SK-N-SH (cell line): ENCODE data around the gene IGF1R. TPM values are rescaled to one million over a fixed set of nuclear protein-coding genes. Genes with fewer than 3 reads are reported as not detected.

Experiments
- CTCF ChIA-PET: fragments of 300-600, 350-600 bp; formaldehyde crosslinking; extraction: SDS; loops from one replicate; lab custom pipeline; 2021; lab: Yijun Ruan, JAX
- POLR2A ChIA-PET: fragments of 350-600 bp; sonication (Branson Sonifier 250); formaldehyde crosslinking; extraction: SDS; loops from one replicate; lab custom pipeline; 2020; ENCODE audit warnings: antibody characterized with exemption, inconsistent platforms; lab: Yijun Ruan, JAX
- DNase-seq: peaks from one replicate; pipeline ENCODE4 v3.0.0; 2012
- H2AFZ ChIP-seq: fragments of 200-600 bp; sonication (generic); 2 replicates; pipeline ENCODE4 v1.8.1; 2016; ENCODE audit warnings: antibody characterized with exemption, mild to moderate bottlenecking, low read depth
- H3F3A ChIP-seq: fragments of 200-600 bp; sonication (generic); replicated peaks from 2 replicates; pipeline ENCODE3; 2016; ENCODE audit warnings: antibody characterized with exemption, mild to moderate bottlenecking; ENCODE audit not compliant: insufficient read depth
- H3K27ac ChIP-seq, 2 experiments: fragments of 200-500 bp in 1 of 2; fragments of 200-600 bp in 1 of 2; sonication (Bioruptor generic) in 1 of 2; sonication (generic), shearing (Covaris generic) in 1 of 2; 2 replicates each; pipeline versions ENCODE4 v1.5.1 to v1.6.1; 2014 to 2016; ENCODE audit warnings: low read depth in 2 of 2, inconsistent platforms in 1 of 2, low read length in 1 of 2, mild to moderate bottlenecking in 1 of 2, mixed read lengths in 1 of 2
- H3K27me3 ChIP-seq: fragments of 200-600 bp; sonication (generic), shearing (Covaris generic); 2 replicates; pipeline ENCODE4 v1.6.1; 2016; ENCODE audit warnings: mixed run types; ENCODE audit not compliant: insufficient read depth
- H3K36me3 ChIP-seq, 2 experiments: fragments of 200-500 bp in 1 of 2; fragments of 200-600 bp in 1 of 2; sonication (Bioruptor generic) in 1 of 2; sonication (generic) in 1 of 2; replicated peaks in 1 of 2; 2 replicates each; pipeline versions ENCODE3 to v1.5.1; 2014 to 2016; ENCODE audit warnings: low read length in 1 of 2, mild to moderate bottlenecking in 1 of 2; ENCODE audit not compliant: insufficient read depth in 2 of 2, control insufficient read depth in 1 of 2
- H3K4me1 ChIP-seq, 2 experiments: fragments of 200-500 bp in 1 of 2; fragments of 200-600 bp in 1 of 2; sonication (Bioruptor generic) in 1 of 2; sonication (generic), shearing (Covaris generic) in 1 of 2; 2 replicates each; pipeline versions ENCODE4 v1.5.1 to v1.6.1; 2014 to 2016; ENCODE audit warnings: low read depth in 1 of 2, low read length in 1 of 2, mixed run types in 1 of 2; ENCODE audit not compliant: insufficient read depth in 2 of 2, control insufficient read depth in 1 of 2
- H3K4me2 ChIP-seq: fragments of 200-600 bp; sonication (generic), shearing (Covaris generic); 2 replicates; pipeline ENCODE4 v1.6.1; 2017; ENCODE audit warnings: mixed run types
- H3K4me3 ChIP-seq, 2 experiments: fragments of 200-500 bp in 1 of 2; fragments of 200-600 bp in 1 of 2; sonication (Bioruptor generic) in 1 of 2; sonication (generic), shearing (Covaris generic) in 1 of 2; 2 replicates each; pipeline versions ENCODE4 v1.5.1 to v1.8.1; 2014 to 2016; ENCODE audit warnings: low read depth in 2 of 2, inconsistent platforms in 1 of 2, low read length in 1 of 2, mild to moderate bottlenecking in 1 of 2, mixed read lengths in 1 of 2, moderate library complexity in 1 of 2
- H3K79me2 ChIP-seq: fragments of 200-600 bp; sonication (generic); 2 replicates; pipeline ENCODE4 v1.8.1; 2017; ENCODE audit warnings: mild to moderate bottlenecking; ENCODE audit not compliant: insufficient read depth
- H3K9ac ChIP-seq: fragments of 200-600 bp; sonication (generic); 2 replicates; pipeline ENCODE4 v1.6.1; 2017; ENCODE audit warnings: mixed run types
- H3K9me2 ChIP-seq: fragments of 200-600 bp; sonication (generic); 2 replicates; pipeline ENCODE4 v1.6.1; 2017; ENCODE audit warnings: mixed run types
- H3K9me3 ChIP-seq: fragments of 200-600 bp; sonication (generic); 2 replicates; pipeline ENCODE4 v1.6.1; 2017; ENCODE audit warnings: mixed run types, mild to moderate bottlenecking, moderate library complexity
- H4K20me1 ChIP-seq: fragments of 200-600 bp; sonication (generic); 2 replicates; pipeline ENCODE4 v1.6.1; 2017; ENCODE audit warnings: mild to moderate bottlenecking, mixed run types; ENCODE audit not compliant: insufficient read depth
- CHD2 ChIP-seq: fragments of 150-350 bp; IDR thresholded peaks from 2 replicates; pipeline ENCODE4 v1.6.1; 2018; ENCODE audit warnings: low read length; ENCODE audit not compliant: partially characterized antibody
- CTCF ChIP-seq: fragments of 200-600 bp; sonication (generic); IDR thresholded peaks from 2 replicates; pipeline ENCODE4 v1.6.1; 2017; ENCODE audit warnings: antibody characterized with exemption, mild to moderate bottlenecking, moderate library complexity
- ELF1 ChIP-seq: IDR thresholded peaks from 2 replicates; pipeline ENCODE4 v1.4.0; 2012
- EP300 ChIP-seq, 2 experiments: IDR thresholded peaks; 2 replicates each; pipeline versions ENCODE4 v1.4.0 to v1.6.1; 2012; ENCODE audit warnings: borderline replicate concordance in 1 of 2, low read depth in 1 of 2, low read length in 1 of 2
- FOSL2 ChIP-seq: IDR thresholded peaks from 2 replicates; pipeline ENCODE4 v1.4.0; 2012; ENCODE audit warnings: low read depth, mild to moderate bottlenecking, moderate library complexity, borderline replicate concordance
- FOXM1 ChIP-seq: IDR thresholded peaks from 2 replicates; pipeline ENCODE4 v1.4.0; 2012; ENCODE audit warnings: low read depth, mild to moderate bottlenecking
- JUND ChIP-seq: IDR thresholded peaks from 2 replicates; pipeline ENCODE4 v1.4.0; 2012
- MXI1 ChIP-seq: IDR thresholded peaks from 2 replicates; pipeline ENCODE4 v1.6.1; 2012; ENCODE audit warnings: mild to moderate bottlenecking, low read depth, low read length, improper control_type of control experiment
- NFIC ChIP-seq: IDR thresholded peaks from 2 replicates; pipeline ENCODE4 v1.4.0; 2012; ENCODE audit warnings: borderline replicate concordance
- NRF1 ChIP-seq: IDR thresholded peaks from 2 replicates; pipeline ENCODE4 v1.6.1; 2012; ENCODE audit warnings: low read depth, mild to moderate bottlenecking, low read length
- POLR2AphosphoS5 ChIP-seq: IDR thresholded peaks from 2 replicates; pipeline ENCODE4 v1.6.1; 2012; ENCODE audit warnings: low read depth, low read length
- RAD21 ChIP-seq: IDR thresholded peaks from 2 replicates; pipeline ENCODE4 v1.6.1; 2012; ENCODE audit warnings: mild to moderate bottlenecking, low read length
- RCOR1 ChIP-seq: fragments of 150-350 bp; IDR thresholded peaks from 2 replicates; pipeline ENCODE4 v1.6.1; 2017; ENCODE audit warnings: antibody characterized with exemption, low read length
- RFX5 ChIP-seq: IDR thresholded peaks from 2 replicates; pipeline ENCODE4 v1.6.1; 2012; ENCODE audit warnings: mild to moderate bottlenecking, improper control_type of control experiment, low read length
- RXRA ChIP-seq: IDR thresholded peaks from 2 replicates; pipeline ENCODE4 v1.4.0; 2012; ENCODE audit warnings: low read depth, mild to moderate bottlenecking, borderline replicate concordance
- SIN3A ChIP-seq: IDR thresholded peaks from 2 replicates; pipeline ENCODE4 v1.6.1; 2012; ENCODE audit warnings: low read depth, mild to moderate bottlenecking, low read length, moderate library complexity, borderline replicate concordance
- SMC3 ChIP-seq: IDR thresholded peaks from 2 replicates; pipeline ENCODE4 v1.6.1; 2012; ENCODE audit warnings: low read depth, low read length, improper control_type of control experiment
- YY1 ChIP-seq: IDR thresholded peaks from 2 replicates; pipeline ENCODE4 v1.4.0; 2012; ENCODE audit warnings: low read depth, mild to moderate bottlenecking
- ZBTB33 ChIP-seq: IDR thresholded peaks from 2 replicates; pipeline ENCODE4 v1.4.0; 2012; ENCODE audit warnings: low read depth, borderline replicate concordance
- WGBS: methylation state at CpG from one replicate; pipeline ENCODE4 v1.1.6; 2017; ENCODE audit warnings: low lambda C conversion rate; 5-methylcytosine and 5-hydroxymethylcytosine counted together
- polyA plus RNA-seq, 3 experiments: library from polyadenylated mRNA; depleted of rRNA; stranded (reverse); fragments of >200 nt; gene quantifications; 2 replicates each; pipeline ENCODE4 v1.2.3, GENCODE V29; 2012
- TF ChIP-seq, protein P1 (sequence below): IDR thresholded peaks from 2 replicates; pipeline ENCODE4; 2012
- TF ChIP-seq, protein P2 (sequence below): fragments of 150-350 bp; IDR thresholded peaks from 2 replicates; pipeline ENCODE4 v1.6.1; 2017; ENCODE audit warnings: antibody characterized with exemption, low read length, low read depth, borderline replicate concordance
- TF ChIP-seq, protein P3 (sequence below): IDR thresholded peaks from 2 replicates; pipeline ENCODE4 v1.6.1; 2012; ENCODE audit warnings: mild to moderate bottlenecking, low read depth, low read length, moderate library complexity

IGF1R gene
- polyA plus RNA-seq, 1 of the 3 experiments (the other 2 are of a cell fraction) = 9.5 TPM

DNA sequence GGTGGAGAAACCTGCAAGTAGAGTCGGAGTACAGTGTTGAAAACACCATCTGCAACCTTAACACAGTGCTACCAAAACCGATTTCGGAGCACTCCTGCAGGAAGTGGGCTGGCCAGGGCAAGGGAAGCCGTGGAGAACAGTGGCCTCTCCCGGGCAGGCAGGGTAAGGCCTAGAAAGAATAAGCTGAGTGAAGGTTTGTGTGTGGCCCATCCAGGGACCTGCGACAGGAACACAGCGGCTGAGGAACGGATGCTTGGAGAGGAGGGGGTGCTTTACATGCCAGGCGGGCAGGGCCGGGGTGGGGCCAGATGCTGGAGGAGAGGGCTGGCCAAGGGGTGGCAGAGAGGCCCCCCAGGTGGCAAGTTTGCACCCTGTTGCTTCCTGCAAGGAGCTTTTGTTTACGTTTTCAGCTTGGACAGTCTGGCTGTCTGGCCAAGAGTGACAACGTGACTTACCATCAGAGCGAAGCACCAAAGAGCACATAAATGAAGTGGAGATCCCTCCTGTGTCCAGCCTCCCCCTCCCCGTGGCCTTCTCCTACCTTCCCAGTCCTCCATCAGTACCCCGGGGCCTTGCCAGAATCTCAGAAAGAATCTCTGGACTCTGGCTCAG is 202.7 kb downstream of the IGF1R start:
- H3K4me2 ChIP-seq = peak overlapping the region; percentile 90
- no peaks in the 10 kb centered on the region for H3K9me2 ChIP-seq
- no peak overlapping the region for H2AFZ ChIP-seq
- H3K36me3 ChIP-seq = no peaks in the 10 kb centered on the region
- 42% methylated on average over 14 of the region's 15 CpGs for WGBS
- peak; percentile 69 for DNase-seq
- CTCF ChIA-PET = interaction anchor here (0.5 to 1.4 kb wide), 26 partner anchors 8 to 336 kb away, joined by 3 to 6 read pairs (median 4); no protein-coding TSS in a partner anchor
- no peak overlapping the region; the same call in 1 of the 2 replicates for H3K9ac ChIP-seq
- H3K79me2 ChIP-seq = peaks cover 68% of the 10 kb centered on the region
- TF ChIP-seq NRF1 (no peak), CTCF (peak; percentile 69), RFX5 (no peak), ELF1 (no peak), CHD2 (no peak), JUND (no peak), FOSL2 (no peak), RCOR1 (0 out of 2 replicates have a peak, but pooled peaks have one; percentile 17), EP300 (IDR thresholded peaks at IDR 0.05; ENCODE audit: borderline replicate concordance in 1 of 2, low read depth in 1 of 2, low read length in 1 of 2) (no peak), POLR2AphosphoS5 (no peak), YY1 (no peak), RXRA (no peak), SIN3A (0 out of 2 replicates have a peak, but pooled peaks have one; percentile 26), RAD21 (peak; percentile 93), ZBTB33 (no peak), FOXM1 (no peak), SMC3 (peak; percentile 77), MXI1 (0 out of 2 replicates have a peak, but pooled peaks have one; percentile 12), NFIC (no peak)
- TF ChIP-seq, protein P1, sequence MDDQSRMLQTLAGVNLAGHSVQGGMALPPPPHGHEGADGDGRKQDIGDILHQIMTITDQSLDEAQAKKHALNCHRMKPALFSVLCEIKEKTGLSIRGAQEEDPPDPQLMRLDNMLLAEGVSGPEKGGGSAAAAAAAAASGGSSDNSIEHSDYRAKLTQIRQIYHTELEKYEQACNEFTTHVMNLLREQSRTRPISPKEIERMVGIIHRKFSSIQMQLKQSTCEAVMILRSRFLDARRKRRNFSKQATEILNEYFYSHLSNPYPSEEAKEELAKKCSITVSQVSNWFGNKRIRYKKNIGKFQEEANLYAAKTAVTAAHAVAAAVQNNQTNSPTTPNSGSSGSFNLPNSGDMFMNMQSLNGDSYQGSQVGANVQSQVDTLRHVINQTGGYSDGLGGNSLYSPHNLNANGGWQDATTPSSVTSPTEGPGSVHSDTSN = no peak
- TF ChIP-seq, protein P2, sequence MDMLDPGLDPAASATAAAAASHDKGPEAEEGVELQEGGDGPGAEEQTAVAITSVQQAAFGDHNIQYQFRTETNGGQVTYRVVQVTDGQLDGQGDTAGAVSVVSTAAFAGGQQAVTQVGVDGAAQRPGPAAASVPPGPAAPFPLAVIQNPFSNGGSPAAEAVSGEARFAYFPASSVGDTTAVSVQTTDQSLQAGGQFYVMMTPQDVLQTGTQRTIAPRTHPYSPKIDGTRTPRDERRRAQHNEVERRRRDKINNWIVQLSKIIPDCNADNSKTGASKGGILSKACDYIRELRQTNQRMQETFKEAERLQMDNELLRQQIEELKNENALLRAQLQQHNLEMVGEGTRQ = no peak
- TF ChIP-seq, protein P3, sequence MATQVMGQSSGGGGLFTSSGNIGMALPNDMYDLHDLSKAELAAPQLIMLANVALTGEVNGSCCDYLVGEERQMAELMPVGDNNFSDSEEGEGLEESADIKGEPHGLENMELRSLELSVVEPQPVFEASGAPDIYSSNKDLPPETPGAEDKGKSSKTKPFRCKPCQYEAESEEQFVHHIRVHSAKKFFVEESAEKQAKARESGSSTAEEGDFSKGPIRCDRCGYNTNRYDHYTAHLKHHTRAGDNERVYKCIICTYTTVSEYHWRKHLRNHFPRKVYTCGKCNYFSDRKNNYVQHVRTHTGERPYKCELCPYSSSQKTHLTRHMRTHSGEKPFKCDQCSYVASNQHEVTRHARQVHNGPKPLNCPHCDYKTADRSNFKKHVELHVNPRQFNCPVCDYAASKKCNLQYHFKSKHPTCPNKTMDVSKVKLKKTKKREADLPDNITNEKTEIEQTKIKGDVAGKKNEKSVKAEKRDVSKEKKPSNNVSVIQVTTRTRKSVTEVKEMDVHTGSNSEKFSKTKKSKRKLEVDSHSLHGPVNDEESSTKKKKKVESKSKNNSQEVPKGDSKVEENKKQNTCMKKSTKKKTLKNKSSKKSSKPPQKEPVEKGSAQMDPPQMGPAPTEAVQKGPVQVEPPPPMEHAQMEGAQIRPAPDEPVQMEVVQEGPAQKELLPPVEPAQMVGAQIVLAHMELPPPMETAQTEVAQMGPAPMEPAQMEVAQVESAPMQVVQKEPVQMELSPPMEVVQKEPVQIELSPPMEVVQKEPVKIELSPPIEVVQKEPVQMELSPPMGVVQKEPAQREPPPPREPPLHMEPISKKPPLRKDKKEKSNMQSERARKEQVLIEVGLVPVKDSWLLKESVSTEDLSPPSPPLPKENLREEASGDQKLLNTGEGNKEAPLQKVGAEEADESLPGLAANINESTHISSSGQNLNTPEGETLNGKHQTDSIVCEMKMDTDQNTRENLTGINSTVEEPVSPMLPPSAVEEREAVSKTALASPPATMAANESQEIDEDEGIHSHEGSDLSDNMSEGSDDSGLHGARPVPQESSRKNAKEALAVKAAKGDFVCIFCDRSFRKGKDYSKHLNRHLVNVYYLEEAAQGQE = no peak
- no peaks in the 10 kb centered on the region; the same call in 1 of the 2 replicates for H4K20me1 ChIP-seq
- POLR2A ChIA-PET = interaction anchor here (0.8 kb wide), 1 partner anchor 332 kb away, joined by 3 read pairs; no protein-coding TSS in a partner anchor
- H3K9me3 ChIP-seq = no peaks in the 10 kb centered on the region
- H3F3A ChIP-seq = peaks cover 17% of the 10 kb centered on the region
- peaks cover 27 to 46% of the 10 kb centered on the region in 2 experiments for H3K4me1 ChIP-seq
- H3K4me3 ChIP-seq = peak overlapping the region in 1 of 2 experiments; percentile 65; a peak in 2 of 4 replicates
- H3K27me3 ChIP-seq = no peaks in the 10 kb centered on the region
- peak overlapping the region; percentile 68 to 83; a peak in 2 of 4 replicates for H3K27ac ChIP-seq
